HepG2 (cell line): Measurements from ENCODE around the gene AURKA.

Source experiments
- RELA ChIP-seq: sonication (generic); formaldehyde crosslinking; IDR thresholded peaks from 2 replicates; pipeline ENCODE4 v1.4.0; 2020; ENCODE audit warnings: missing genetic modification reagents
- SNRNP70 ChIP-seq: fragments of 200-400 bp; formaldehyde crosslinking; IDR thresholded peaks from 2 replicates; pipeline ENCODE4 v1.6.1; 2017; ENCODE audit warnings: mild to moderate bottlenecking, low read depth, low read length, moderate library complexity
- ZNF263 ChIP-seq: sonication (generic); formaldehyde crosslinking; IDR thresholded peaks from 2 replicates; pipeline ENCODE4 v1.4.0; 2020; ENCODE audit warnings: missing genetic modification reagents

GRCh38 chr20:56403465-56403864 is 11.4 kb upstream of the AURKA start:
- TF ChIP-seq ZNF263 (CRISPR knock-in tag) (no peak), SNRNP70 (no peak), RELA (CRISPR knock-in tag) (no peak)
